ENCODE measurements around the gene RIOK3.
"Not testable (repeated sequence)": the region's sequence is repeated elsewhere in the genome, so short reads cannot be mapped to it uniquely, and the experiment has no call there.

The RIOK3 gene

DNA sequence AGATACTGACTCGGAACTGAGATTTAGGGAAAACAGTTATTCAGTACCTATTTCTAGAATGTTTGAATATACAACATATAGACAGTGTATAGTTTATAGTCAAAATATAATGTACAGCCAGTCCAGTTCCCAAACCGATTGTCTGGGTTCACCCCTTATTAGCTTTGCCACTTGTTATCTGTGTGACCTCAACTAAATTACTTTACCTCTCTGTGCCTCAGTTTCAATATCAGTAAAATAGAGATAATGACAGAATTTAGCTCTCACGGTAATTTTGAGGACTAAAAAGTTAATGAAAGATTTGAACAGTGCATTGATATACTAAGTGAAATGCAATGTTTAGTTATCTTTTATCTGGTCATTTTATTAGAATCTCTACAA, 750 bp upstream of the RIOK3 start:
- DNase-seq: no peak

GRCh38 chr18:23453680-23454058, 582 bp downstream of the RIOK3 start:
- DNase-seq: peak in 1 of 4 experiments; percentile 9

DNA sequence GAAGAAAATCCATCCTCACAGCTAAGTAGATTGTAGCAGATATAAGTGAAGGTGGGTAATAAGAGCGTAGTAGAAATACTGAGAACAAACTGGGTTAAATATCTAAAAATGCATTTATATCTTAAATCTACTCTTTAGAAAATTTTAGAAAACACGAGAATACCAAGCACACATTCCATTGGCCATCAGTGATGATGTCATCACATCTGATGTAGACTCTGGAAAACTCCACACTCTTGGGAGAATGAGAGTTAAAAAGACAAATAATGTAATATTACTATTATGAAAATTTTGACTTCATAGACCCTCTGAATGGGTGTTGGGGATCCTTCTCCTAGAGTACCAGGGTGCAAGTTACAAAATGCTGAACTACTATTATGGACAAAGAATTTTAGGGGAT, 3.7 kb downstream of the RIOK3 start:
- DNase-seq: no peak

DNA sequence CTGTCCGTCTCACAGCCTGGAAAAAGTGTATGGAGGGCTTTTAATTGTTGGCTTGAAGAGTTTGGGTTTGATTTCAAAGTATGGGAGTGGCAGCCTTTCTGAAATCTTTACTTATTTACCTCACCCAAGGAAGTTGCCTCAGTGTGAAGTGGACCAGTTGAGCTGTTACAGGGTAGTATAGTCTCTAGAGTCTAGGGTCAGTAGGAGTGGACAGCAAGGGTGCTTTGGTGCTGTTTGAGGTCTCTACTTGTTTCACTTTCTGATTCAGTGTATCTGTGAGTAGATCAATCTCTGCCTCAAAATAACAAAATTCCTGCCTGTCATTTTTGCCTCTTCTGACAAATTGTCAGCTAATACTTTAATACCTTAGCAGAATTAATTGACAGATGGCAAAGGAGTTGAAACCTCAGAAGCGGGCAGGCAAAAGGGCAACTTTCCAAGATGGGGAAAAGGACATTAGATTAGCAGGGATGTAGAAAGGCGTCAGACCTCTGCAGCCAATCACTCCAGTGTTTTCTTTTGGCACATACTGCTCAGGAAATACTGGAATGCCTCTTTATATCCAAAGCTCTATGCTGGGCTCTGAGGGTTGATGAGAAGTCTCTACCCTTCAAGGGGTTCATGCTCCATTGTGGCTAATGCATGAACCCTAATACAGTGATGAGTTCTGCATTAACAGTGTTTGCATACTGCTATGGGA, 5.9 kb downstream of the RIOK3 start:
- no peak for DNase-seq

DNA sequence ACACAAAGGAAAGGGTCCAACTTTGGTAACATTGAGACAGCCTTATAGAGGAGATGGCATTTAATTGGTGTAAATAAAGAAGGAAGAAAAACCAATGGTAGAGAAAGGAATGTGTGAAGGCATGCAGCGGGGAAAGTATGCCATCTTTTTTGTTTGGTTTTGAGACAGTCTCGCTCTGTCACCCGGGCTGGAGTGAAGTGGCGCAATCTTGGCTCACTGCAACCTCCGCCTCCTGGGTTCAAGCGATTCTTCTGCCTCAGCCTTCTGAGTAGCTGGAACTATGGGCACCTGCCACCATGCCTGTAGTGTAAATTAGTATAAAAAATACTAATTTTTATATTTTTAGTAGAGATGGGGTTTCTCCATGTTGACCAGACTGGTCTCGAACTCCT, 6.4 kb downstream of the RIOK3 start:
- DNase-seq: no peak

GRCh38 chr18:23460285-23461273, 7.5 kb downstream of the RIOK3 start:
- DNase-seq: no peak

DNA sequence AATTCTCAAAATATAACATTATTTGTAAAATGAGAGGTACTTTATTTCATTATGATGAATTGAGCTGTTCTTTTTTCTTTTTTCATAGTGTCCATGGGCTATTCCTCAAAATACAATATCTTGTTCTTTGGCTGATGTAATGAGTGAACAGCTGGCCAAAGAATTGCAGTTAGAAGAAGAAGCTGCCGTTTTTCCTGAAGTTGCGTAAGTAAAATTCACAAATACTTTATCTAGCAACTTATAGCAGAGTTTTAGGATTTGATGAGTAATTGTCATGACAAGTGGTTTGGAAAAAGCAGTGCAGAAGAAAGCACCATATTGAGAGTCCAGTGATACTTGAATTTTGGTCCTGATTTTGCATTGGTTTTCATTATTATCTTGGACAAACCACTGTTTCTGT, 9.8 kb downstream of the RIOK3 start:
- DNase-seq: no peak

- DNase-seq: no peak
These were observed 15.8 kb downstream of the RIOK3 start for GRCh38 chr18:23468753-23469459.

- no peak for DNase-seq
These were observed 17.7 kb downstream of the RIOK3 start for GRCh38 chr18:23470620-23471387.

DNA sequence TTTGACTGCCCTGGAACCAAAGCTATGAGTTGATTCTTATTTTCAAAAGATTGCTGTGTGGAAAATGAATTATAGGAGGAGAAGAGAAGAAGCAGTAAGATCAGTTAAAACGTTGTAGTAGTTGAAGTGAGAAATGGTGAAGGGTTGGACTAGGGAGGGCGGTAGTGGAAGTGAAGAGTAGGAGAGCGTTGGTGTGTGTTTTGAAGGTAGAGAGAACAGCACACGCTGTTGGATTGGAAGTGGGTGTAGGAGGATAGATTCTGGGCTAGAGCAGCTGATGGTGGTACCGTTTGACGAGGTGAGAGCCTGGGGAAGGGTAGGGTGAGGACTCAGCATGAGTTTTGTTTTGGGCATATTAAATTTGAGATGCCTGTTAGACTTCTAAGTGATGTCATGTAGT, 18.4 kb downstream of the RIOK3 start:
- DNase-seq: no peak

DNA sequence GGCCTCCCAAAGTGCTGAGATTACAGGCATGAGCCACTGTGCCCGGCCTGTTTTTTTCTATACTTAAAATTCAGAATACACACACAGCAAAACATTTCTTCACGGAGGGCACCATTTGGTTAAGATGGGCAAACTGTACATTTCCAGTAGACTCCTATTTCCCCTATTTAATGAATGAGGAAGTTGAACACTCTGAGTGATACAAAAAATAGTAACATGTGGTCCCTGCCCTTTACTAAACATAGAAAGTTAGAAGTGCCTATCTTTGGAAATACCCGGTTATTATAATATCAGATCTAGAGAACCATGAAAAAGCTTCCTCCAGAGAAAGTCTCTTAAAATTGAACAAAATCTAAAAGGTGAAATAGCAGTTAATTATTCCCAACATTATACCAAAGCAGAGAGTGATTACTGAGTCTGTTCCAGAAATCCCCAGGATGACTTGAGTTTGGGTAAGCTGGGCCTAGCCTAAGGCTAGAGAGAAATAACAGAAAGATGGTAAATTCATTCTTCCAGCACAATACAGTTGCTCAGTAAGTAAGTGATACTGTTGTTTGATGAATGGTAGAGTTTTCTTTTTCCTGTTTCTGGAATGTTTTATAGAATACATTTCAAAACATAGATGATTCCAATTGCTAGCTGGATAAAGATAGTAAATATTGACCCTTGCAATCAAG, 26.9 kb downstream of the RIOK3 start:
- no peak for DNase-seq

- no peak for DNase-seq
These were observed 31.6 kb downstream of the RIOK3 start for GRCh38 chr18:23484561-23485182.

DNA sequence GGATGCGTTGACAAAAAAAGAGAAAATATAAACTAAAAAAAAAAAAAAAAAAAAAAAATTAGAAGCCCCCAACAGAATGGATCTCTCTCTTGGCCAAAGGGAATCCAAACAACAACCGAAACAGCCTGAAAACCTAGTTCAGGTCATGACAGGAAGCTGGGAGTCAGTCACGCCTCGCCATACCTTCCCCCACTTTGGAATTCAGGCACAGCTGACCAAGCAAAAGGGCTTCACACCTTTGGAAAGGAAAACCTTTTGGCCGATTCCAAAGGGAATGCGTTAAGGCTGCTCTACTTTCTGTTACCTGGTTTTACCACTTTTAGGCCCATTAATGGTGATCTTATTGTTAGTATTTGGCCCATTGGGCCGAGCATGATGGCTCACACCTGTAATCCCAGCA, 32.3 kb downstream of the RIOK3 start:
- no peak for DNase-seq

GRCh38 chr18:23487738-23488570, 34.9 kb downstream of the RIOK3 start:
- peak in 3 of 4 experiments; percentile 5 to 37 (median 10) for DNase-seq

DNA sequence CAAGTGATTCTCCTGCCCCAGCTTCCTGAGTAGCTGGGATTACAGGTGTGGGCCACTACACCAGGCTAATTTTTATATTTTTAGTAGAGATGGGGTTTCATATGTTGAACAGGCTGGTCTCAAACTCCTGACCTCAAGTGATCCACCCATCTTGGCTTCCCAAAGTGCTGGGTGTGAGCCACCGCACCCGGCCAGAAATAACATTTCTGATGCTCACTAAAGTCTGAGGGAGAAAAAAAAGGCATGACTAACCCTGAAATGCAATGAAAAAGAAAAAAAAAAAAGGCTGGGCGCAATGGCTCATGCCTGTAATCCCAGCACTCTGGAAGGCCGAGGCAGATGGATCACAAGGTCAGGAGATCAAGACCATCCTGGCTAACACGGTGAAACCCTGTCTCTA, 36.5 kb downstream of the RIOK3 start:
- not testable (repeated sequence) for DNase-seq

DNA sequence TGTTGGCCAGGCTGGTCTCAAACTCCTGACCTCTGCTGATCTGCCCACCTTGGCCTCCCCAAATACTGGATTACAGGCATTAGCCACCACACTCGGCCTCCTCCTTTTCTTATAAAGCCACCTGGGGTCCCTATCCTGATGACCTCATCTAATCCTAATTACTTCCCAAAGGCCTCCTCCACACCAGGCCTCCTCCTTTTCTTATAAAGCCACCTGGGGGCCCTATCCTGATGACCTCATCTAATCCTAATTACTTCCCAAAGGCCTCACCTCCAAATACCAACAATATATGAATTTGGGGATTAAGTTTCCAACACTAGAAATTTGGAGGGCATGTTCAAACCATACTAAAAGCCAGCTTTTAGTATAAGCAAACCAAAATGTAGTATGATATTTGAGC, 40.6 kb downstream of the RIOK3 start:
- DNase-seq: no peak

GRCh38 chr18:23494992-23495391, 41.9 kb downstream of the RIOK3 start:
- no peak for DNase-seq

GRCh38 chr18:23495723-23496440, 42.8 kb downstream of the RIOK3 start:
- no peak for DNase-seq

DNA sequence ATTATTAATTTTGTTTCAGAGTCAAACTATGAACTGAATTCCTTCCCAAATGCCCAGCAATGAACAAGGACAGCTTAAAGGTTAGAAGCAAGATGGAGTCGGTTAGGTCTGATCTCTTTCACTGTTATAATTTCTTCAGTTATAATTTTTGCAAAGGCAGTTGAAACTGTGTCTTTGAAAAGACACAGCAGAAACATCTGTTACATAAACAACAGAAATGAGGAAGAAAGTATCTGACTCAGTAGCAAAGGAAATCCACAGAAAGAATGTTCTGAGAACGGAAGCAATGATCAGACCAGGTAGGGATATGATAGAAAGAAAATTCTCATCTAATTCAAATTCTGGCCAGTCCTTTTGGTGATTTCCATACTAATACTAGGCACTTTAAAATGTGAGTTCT, 45.0 kb downstream of the RIOK3 start:
- DNase-seq: no peak

DNA sequence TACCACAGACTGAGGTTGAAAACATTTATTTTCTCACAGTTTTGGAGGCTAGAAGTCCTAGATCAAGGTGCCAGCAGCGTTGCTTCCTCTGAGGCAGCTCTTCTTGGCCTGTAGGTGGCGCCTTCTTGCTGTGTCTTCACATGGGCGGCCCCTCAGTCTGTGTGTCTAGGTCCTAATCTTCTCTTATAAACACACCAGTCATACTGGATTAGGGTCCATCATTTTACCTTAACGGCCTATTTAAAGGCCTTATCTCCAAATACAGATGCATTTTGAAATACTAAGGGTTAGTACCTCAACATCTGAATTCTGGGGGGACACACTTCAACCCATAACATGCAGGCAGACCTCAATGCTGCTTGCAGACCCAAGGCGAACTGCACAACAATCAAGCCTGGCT, 45.8 kb downstream of the RIOK3 start:
- peak; percentile 11 to 49 (median 26) for DNase-seq
